Ishikawa (cell line): ENCODE data around the gene MAFB.

Experiments
- CEBPB ChIP-seq: IDR thresholded peaks from 2 replicates; pipeline ENCODE4 v1.6.1; 2012
- CREB1 ChIP-seq: IDR thresholded peaks from 2 replicates; pipeline ENCODE4 v1.6.1; 2012; ENCODE audit warnings: low read depth
- EGR1 ChIP-seq: IDR thresholded peaks from 2 replicates; pipeline ENCODE4 v1.6.1; 2012
- EP300 ChIP-seq: IDR thresholded peaks from 2 replicates; pipeline ENCODE4 v1.6.1; 2012; ENCODE audit warnings: borderline replicate concordance
- FOXM1 ChIP-seq: IDR thresholded peaks from 2 replicates; pipeline ENCODE4 v1.6.1; 2012; ENCODE audit warnings: low read depth, borderline replicate concordance
- NFIC ChIP-seq: IDR thresholded peaks from 2 replicates; pipeline ENCODE4 v1.6.1; 2012
- RAD21 ChIP-seq: IDR thresholded peaks from 2 replicates; pipeline ENCODE4 v1.6.1; 2012; ENCODE audit warnings: low read depth
- REST ChIP-seq: IDR thresholded peaks from 2 replicates; pipeline ENCODE4 v1.6.1; 2012; ENCODE audit warnings: low read depth, mild to moderate bottlenecking
- TAF1 ChIP-seq: IDR thresholded peaks from 2 replicates; pipeline ENCODE4 v1.6.1; 2012; ENCODE audit warnings: low read depth, mild to moderate bottlenecking
- TCF12 ChIP-seq: IDR thresholded peaks from 2 replicates; pipeline ENCODE4 v1.6.1; 2012; ENCODE audit warnings: low read depth
- TEAD4 ChIP-seq: IDR thresholded peaks from 2 replicates; pipeline ENCODE4 v1.6.1; 2012
- YY1 ChIP-seq: IDR thresholded peaks from 2 replicates; pipeline ENCODE4 v1.6.1; 2012; ENCODE audit warnings: low read depth
- ZBTB7A ChIP-seq: IDR thresholded peaks from 2 replicates; pipeline ENCODE4 v1.6.1; 2012; ENCODE audit warnings: low read depth
- TF ChIP-seq, protein P1 (sequence below): IDR thresholded peaks from 2 replicates; pipeline ENCODE4 v1.6.1; 2012
- TF ChIP-seq, protein P2 (sequence below): IDR thresholded peaks from 2 replicates; pipeline ENCODE4 v1.6.1; 2012

The MAFB gene

DNA sequence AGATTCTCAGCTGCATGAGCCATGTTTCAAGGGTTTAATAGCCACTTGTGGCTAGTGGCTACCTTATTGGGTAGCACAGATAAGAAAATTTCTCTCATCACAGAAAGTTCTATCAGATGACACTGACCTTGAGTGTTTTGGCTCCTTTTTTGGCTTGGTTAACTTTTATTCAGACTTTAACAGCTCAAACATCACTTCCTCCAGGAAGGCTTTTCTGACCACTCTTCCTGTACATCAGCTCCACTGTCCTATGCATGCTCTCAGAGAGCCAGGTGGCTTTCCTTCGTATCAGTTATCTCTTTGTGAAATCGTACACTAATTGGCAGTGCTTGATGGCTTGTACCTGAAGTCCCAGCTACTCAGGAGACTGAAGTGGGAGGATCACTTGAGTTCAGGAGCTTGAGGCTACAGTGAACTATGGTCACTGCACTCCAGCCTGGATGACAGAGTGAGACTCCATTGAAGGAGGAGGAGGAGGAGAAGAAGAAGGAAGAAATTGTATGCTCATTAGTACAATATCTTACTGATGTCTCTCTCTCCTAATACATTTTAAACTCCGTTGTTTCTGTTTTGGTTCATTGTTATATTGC is 10.7 kb downstream of the MAFB start:
- no peak for TF ChIP-seq TEAD4
- TF ChIP-seq NFIC: no peak
- TF ChIP-seq, protein P1, sequence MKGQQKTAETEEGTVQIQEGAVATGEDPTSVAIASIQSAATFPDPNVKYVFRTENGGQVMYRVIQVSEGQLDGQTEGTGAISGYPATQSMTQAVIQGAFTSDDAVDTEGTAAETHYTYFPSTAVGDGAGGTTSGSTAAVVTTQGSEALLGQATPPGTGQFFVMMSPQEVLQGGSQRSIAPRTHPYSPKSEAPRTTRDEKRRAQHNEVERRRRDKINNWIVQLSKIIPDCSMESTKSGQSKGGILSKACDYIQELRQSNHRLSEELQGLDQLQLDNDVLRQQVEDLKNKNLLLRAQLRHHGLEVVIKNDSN: no peak

DNA sequence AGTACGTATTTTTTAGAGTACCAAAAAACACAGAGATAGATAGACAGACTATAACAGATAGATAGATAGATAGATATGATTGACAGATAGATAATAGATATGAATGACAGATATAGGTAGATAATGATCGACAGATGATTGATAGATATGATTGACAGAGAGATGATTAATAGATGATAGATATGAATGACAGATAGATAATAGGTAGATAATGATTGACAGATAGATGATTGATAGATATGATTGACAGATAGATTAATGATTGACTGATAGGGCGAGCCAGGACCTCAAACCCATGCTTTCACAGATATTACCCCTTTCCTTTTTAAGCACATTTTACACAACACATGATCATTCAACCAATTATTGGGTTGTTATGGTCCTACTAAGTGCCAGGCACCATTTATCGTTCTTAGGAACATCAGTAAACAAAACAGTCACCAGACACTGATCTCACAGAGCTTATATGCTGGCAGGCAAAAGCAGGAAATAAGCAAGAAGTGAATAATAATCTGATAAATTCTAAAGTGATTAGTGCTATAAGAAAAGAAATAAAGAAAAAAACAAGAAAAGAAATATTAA is 11.6 kb downstream of the MAFB start:
- no peak for TF ChIP-seq TAF1
- TF ChIP-seq, protein P2, sequence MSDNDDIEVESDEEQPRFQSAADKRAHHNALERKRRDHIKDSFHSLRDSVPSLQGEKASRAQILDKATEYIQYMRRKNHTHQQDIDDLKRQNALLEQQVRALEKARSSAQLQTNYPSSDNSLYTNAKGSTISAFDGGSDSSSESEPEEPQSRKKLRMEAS: no peak
- no peak for TF ChIP-seq EGR1
- no peak for TF ChIP-seq EP300
- TF ChIP-seq CREB1: no peak
- no peak for TF ChIP-seq CEBPB
- no peak for TF ChIP-seq RAD21
- no peak for TF ChIP-seq FOXM1
- no peak for TF ChIP-seq YY1
- TF ChIP-seq ZBTB7A: no peak
- no peak for TF ChIP-seq NFIC
- TF ChIP-seq TCF12: no peak
- no peak for TF ChIP-seq TEAD4
- no peak for TF ChIP-seq REST
- TF ChIP-seq, protein P1: no peak

- no peak for TF ChIP-seq EP300
- TF ChIP-seq FOXM1: no peak
- no peak for TF ChIP-seq CREB1
- TF ChIP-seq EGR1: no peak
- no peak for TF ChIP-seq RAD21
- no peak for TF ChIP-seq CEBPB
- TF ChIP-seq TCF12: no peak
- TF ChIP-seq, protein P1: no peak
- TF ChIP-seq ZBTB7A: no peak
- TF ChIP-seq REST: no peak
- TF ChIP-seq NFIC: no peak
- no peak for TF ChIP-seq TEAD4
- TF ChIP-seq, protein P2: no peak
- no peak for TF ChIP-seq TAF1
- TF ChIP-seq YY1: no peak
Observed at GRCh38 chr20:40676491-40677269, 12.4 kb downstream of the MAFB start.

DNA sequence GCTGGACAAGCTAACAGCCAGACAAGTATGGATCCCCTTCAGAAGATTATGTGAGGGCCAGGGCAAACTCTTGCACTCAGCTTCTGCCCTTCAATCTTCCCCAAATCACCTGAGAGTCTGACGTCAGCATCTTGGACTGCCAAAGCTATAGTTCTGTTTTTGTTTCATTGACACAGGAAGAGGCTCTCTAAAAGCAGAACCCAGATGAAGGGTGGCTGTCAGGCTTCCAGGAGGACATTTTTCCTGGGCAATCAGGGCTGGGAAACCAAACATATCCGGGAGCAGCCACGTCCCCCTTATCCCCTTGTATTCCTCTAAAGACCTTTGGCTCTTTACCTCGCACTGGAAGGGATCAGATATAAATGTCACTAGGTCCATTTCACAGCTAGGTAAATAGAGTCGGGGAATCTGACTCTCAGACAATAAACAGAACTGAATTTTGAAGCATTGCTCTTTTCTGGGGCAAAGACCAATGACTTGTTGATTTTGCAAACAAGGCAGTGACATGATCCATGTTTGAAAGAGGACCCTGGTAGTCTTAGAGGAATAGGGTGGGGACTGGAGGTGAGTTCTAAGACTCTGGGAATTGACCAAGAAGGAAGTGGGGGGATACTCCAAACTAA is 13.3 kb downstream of the MAFB start:
- TF ChIP-seq TCF12 (no peak), ZBTB7A (no peak), YY1 (no peak), REST (no peak), CREB1 (no peak), CEBPB (no peak), EGR1 (no peak), TEAD4 (no peak), RAD21 (no peak), NFIC (no peak), FOXM1 (no peak)
- TF ChIP-seq, protein P1: no peak
- TF ChIP-seq, protein P2: no peak
